ENCODE data around the gene SORCS2.

- TF ChIP-seq, protein P1, sequence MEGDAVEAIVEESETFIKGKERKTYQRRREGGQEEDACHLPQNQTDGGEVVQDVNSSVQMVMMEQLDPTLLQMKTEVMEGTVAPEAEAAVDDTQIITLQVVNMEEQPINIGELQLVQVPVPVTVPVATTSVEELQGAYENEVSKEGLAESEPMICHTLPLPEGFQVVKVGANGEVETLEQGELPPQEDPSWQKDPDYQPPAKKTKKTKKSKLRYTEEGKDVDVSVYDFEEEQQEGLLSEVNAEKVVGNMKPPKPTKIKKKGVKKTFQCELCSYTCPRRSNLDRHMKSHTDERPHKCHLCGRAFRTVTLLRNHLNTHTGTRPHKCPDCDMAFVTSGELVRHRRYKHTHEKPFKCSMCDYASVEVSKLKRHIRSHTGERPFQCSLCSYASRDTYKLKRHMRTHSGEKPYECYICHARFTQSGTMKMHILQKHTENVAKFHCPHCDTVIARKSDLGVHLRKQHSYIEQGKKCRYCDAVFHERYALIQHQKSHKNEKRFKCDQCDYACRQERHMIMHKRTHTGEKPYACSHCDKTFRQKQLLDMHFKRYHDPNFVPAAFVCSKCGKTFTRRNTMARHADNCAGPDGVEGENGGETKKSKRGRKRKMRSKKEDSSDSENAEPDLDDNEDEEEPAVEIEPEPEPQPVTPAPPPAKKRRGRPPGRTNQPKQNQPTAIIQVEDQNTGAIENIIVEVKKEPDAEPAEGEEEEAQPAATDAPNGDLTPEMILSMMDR (IDR thresholded peaks at IDR 0.05), result no peak
- no peak for TF ChIP-seq EZH2 (IDR thresholded peaks at IDR 0.05)
- TF ChIP-seq EZH2phosphoT487 (IDR thresholded peaks at IDR 0.05), result no peak
Observed at GRCh38 chr4:7673121-7673520, 480.8 kb downstream of the SORCS2 start.

Data from neural progenitor cell (in vitro differentiated cells).